ENCODE data around the gene FICD. TPM values are rescaled to one million over a fixed set of nuclear protein-coding genes. Genes with fewer than 3 reads are reported as not detected.

The FICD gene
- total and polyA plus RNA-seq, 4 donors, result 3.5 to 17.1 (median 7.1) TPM

GRCh38 chr12:108495054-108495453, 20.0 kb upstream of the FICD start:
- DNase-seq (peak in 2 of 3 donors; percentile 24 to 32), ATAC-seq (ENCODE audit: insufficient read depth, low FRiP score) (no peak)
- 26 to 50% methylated on average over 1 of the region's 1 CpG for WGBS, 2 donors
- H3K9ac ChIP-seq (ENCODE audit: insufficient read depth in 1 of 2, low read length in 2 of 2), result no peak overlapping the region
- H3K9me3 ChIP-seq (ENCODE audit: control insufficient read depth in 4 of 4, insufficient read depth in 3 of 4, low read length in 3 of 4), result peaks cover 0 to 2% (median 0%) of the 10 kb centered on the region in 4 donors
- no peak overlapping the region for H3K27ac ChIP-seq (ENCODE audit: low read depth in 1 of 2, low read length in 1 of 2)
- no peak overlapping the region for H3K4me3 ChIP-seq
- H3K4me1 ChIP-seq (ENCODE audit: control insufficient read depth in 5 of 5, insufficient read depth in 5 of 5, low read length in 5 of 5), result no peaks in the 10 kb centered on the region
- TF ChIP-seq CTCF (IDR thresholded peaks at IDR 0.05; ENCODE audit: control extremely low read depth, extremely low read depth), result peak; percentile 11
- H3K27me3 ChIP-seq (ENCODE audit: control insufficient read depth in 3 of 3, insufficient read depth in 3 of 3, low read length in 2 of 3), result peaks cover 0 to 3% (median 2%) of the 10 kb centered on the region in 3 donors
- H3K36me3 ChIP-seq (ENCODE audit: control insufficient read depth in 4 of 4, insufficient read depth in 4 of 4, low read length in 4 of 4), result no peaks in the 10 kb centered on the region

- Histone ChIP-seq H3K9me3 (ENCODE audit: control insufficient read depth in 4 of 4, insufficient read depth in 3 of 4, low read length in 3 of 4) (no peaks in the 10 kb centered on the region), H3K4me3 (no peak overlapping the region), H3K27me3 (ENCODE audit: control insufficient read depth in 3 of 3, insufficient read depth in 3 of 3, low read length in 2 of 3) (peaks cover 0 to 3% (median 2%) of the 10 kb centered on the region in 3 donors), H3K27ac (ENCODE audit: low read depth in 1 of 2, low read length in 1 of 2) (no peak overlapping the region), H3K9ac (ENCODE audit: insufficient read depth in 1 of 2, low read length in 2 of 2) (no peak overlapping the region), H3K4me1 (ENCODE audit: control insufficient read depth in 5 of 5, insufficient read depth in 5 of 5, low read length in 5 of 5) (no peaks in the 10 kb centered on the region), H3K36me3 (ENCODE audit: control insufficient read depth in 4 of 4, insufficient read depth in 4 of 4, low read length in 4 of 4) (no peaks in the 10 kb centered on the region)
- DNase-seq (no peak), ATAC-seq (ENCODE audit: insufficient read depth, low FRiP score) (no peak)
- WGBS, 2 donors, result 73 to 79% methylated on average over 11 of the region's 11 CpGs
- no peak for TF ChIP-seq CTCF (IDR thresholded peaks at IDR 0.05; ENCODE audit: control extremely low read depth, extremely low read depth)
These were observed 19.1 kb upstream of the FICD start for GRCh38 chr12:108495823-108496579.

- TF ChIP-seq CTCF (IDR thresholded peaks at IDR 0.05; ENCODE audit: control extremely low read depth, extremely low read depth), result no peak
- Histone ChIP-seq H3K36me3 (ENCODE audit: control insufficient read depth in 4 of 4, insufficient read depth in 4 of 4, low read length in 4 of 4) (no peaks in the 10 kb centered on the region), H3K9ac (ENCODE audit: insufficient read depth in 1 of 2, low read length in 2 of 2) (no peak overlapping the region), H3K27me3 (ENCODE audit: control insufficient read depth in 3 of 3, insufficient read depth in 3 of 3, low read length in 2 of 3) (peaks cover 0 to 3% (median 2%) of the 10 kb centered on the region in 3 donors), H3K9me3 (ENCODE audit: control insufficient read depth in 4 of 4, insufficient read depth in 3 of 4, low read length in 3 of 4) (peaks cover 0 to 7% (median 0%) of the 10 kb centered on the region in 4 donors), H3K4me1 (ENCODE audit: control insufficient read depth in 5 of 5, insufficient read depth in 5 of 5, low read length in 5 of 5) (no peaks in the 10 kb centered on the region), H3K27ac (ENCODE audit: low read depth in 1 of 2, low read length in 1 of 2) (no peak overlapping the region), H3K4me3 (no peak overlapping the region)
- no peak for DNase-seq
- ATAC-seq (ENCODE audit: insufficient read depth, low FRiP score), result no peak
- WGBS, 2 donors, result 82 to 84% methylated on average over 11 of the region's 11 CpGs
These were observed 16.9 kb upstream of the FICD start for GRCh38 chr12:108498136-108498535.
